CD4-positive, alpha-beta memory T cell (primary cell): ENCODE results near the gene UBASH3A. TPM values are rescaled to one million over a fixed set of nuclear protein-coding genes. Genes with fewer than 3 reads are reported as not detected.

Experiments
- polyA plus RNA-seq, 2 donors: library from polyadenylated mRNA; unstranded; fragments of 300-500 nt; fragmentation: Illumina TruSeq; gene quantifications; one replicate each; pipeline ENCODE4 v1.2.3, GENCODE V29; 2021
- total RNA-seq, 2 experiments: library from RNA; stranded (reverse); gene quantifications; one replicate each; pipeline ENCODE4 v1.2.3, GENCODE V29; 2021

UBASH3A gene
- total and polyA plus RNA-seq, 4 experiments from 2014 or later: 43.1 to 93.6 (median 68.7) TPM

Other genes with a start within 250 kb of the UBASH3A start
- gene ABCG1, start 184.8 kb upstream of the UBASH3A start, total RNA-seq: 1 to 10 TPM; 1.5 to 2.0 TPM
- 10 to 100 TPM; 17.0 to 19.6 TPM for gene ABCG1, start 184.8 kb upstream of the UBASH3A start, polyA plus RNA-seq
- not detected for gene TFF3, start 88.5 kb upstream of the UBASH3A start, total RNA-seq
- not detected for gene TFF3, start 88.5 kb upstream of the UBASH3A start, polyA plus RNA-seq
- gene TFF2, start 52.9 kb upstream of the UBASH3A start, total RNA-seq: not detected
- not detected for gene TFF2, start 52.9 kb upstream of the UBASH3A start, polyA plus RNA-seq
- not detected for gene TFF1, start 37.4 kb upstream of the UBASH3A start, total RNA-seq
- not detected for gene TFF1, start 37.4 kb upstream of the UBASH3A start, polyA plus RNA-seq
- gene TMPRSS3, start 7.8 kb upstream of the UBASH3A start, total RNA-seq: 1 to 10 TPM; 1.8 to 3.2 TPM
- 1 to 10 TPM; 4.2 to 4.5 TPM for gene TMPRSS3, start 7.8 kb upstream of the UBASH3A start, polyA plus RNA-seq
- not detected for gene RSPH1, start 92.3 kb downstream of the UBASH3A start, total RNA-seq
- gene RSPH1, start 92.3 kb downstream of the UBASH3A start, polyA plus RNA-seq: not detected
- 10 to 100 TPM; 18.1 to 18.5 TPM for gene SLC37A1, start 110.0 kb downstream of the UBASH3A start, total RNA-seq
- gene SLC37A1, start 110.0 kb downstream of the UBASH3A start, polyA plus RNA-seq: 1 to 10 TPM; 4.7 to 7.0 TPM
- 1 to 10 TPM; 6.9 to 9.2 TPM for gene PDE9A, start 249.7 kb downstream of the UBASH3A start, total RNA-seq
- gene PDE9A, start 249.7 kb downstream of the UBASH3A start, polyA plus RNA-seq: 1 to 10 TPM; 2.2 to 3.7 TPM